Measurements from ENCODE around the gene GLT8D2. TPM values are rescaled to one million over a fixed set of nuclear protein-coding genes. Genes with fewer than 3 reads are reported as not detected.
A peak's percentile ranks its signal among the peaks of the same experiment; 100 is the strongest.

The GLT8D2 gene
- total RNA-seq, 1 donor from 2014 or later: 45.4 TPM

DNA sequence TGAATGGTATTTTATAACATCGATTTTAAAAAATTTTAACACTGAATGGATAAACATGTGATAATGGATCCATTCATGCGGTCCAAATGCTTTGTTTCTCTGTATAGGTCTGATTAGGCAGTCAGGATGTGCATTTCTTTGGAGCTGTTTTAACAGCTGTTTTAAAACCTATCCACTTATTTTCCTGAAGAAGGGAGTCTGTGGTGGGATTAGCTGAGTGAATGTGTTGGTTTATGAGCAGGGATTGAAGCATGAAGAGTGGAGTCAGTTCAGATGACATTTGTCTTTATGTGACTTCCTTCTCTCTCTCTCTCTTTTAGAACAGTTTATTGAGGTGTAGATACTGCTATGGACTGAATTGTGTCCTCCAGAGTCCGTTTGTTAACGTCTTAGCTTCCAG lies 37.7 kb downstream of the GLT8D2 start:
- H3K9me3 Mint-ChIP-seq (ENCODE audit: unreplicated experiment): peaks cover 5% of the 10 kb centered on the region
- H3K4me1 Mint-ChIP-seq (ENCODE audit: unreplicated experiment): peaks cover 19% of the 10 kb centered on the region
- DNase-seq (ENCODE audit: extremely low spot score, unreplicated experiment): no peak
- no peak overlapping the region for H3K4me3 Mint-ChIP-seq (ENCODE audit: unreplicated experiment)
- TF ChIP-seq CTCF (IDR thresholded peaks at IDR 0.05): no peak
- no peaks in the 10 kb centered on the region for H3K27me3 Mint-ChIP-seq (ENCODE audit: unreplicated experiment)
- no peak overlapping the region for H3K27ac Mint-ChIP-seq (ENCODE audit: unreplicated experiment)
- H3K36me3 Mint-ChIP-seq (ENCODE audit: unreplicated experiment): peaks cover 19% of the 10 kb centered on the region

GRCh38 chr12:104011253-104011652 lies 38.7 kb downstream of the GLT8D2 start:
- Mint-ChIP-seq H3K4me1 (ENCODE audit: unreplicated experiment) (peaks cover 29% of the 10 kb centered on the region), H3K27me3 (ENCODE audit: unreplicated experiment) (no peaks in the 10 kb centered on the region), H3K4me3 (ENCODE audit: unreplicated experiment) (no peak overlapping the region), H3K9me3 (ENCODE audit: unreplicated experiment) (peaks cover 5% of the 10 kb centered on the region), H3K27ac (ENCODE audit: unreplicated experiment) (peak overlapping the region; percentile 40), H3K36me3 (ENCODE audit: unreplicated experiment) (peaks cover 18% of the 10 kb centered on the region)
- TF ChIP-seq CTCF (IDR thresholded peaks at IDR 0.05): no peak
- no peak for DNase-seq (ENCODE audit: extremely low spot score, unreplicated experiment)

DNA sequence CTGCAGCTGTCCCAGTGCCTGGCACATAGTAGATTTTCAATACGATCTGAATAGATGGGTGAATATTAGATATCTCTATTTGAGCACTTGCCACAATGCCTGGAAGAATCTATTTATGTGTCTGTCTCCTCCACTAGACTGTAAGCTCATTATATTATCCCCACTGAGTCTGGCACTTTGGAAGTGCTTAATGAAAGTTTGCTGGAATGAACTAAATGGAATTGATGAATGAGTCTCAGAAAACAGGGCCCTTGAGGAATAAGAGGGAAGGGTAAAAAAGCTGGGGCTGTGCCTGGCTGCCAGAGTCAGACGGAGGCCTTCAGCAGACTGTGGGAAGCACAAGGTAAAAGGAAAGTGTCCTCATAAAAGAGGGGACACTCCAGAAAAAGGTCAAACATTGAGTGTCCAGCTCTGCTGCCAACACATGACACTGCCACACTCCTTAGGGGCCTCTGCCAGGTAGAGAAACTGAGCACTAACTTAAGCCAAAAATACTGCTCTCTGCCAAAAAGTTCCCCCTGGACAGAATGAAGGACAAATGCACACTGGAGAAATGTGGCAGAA lies 39.3 kb downstream of the GLT8D2 start:
- DNase-seq (ENCODE audit: extremely low spot score, unreplicated experiment): no peak
- peaks cover 29% of the 10 kb centered on the region for H3K4me1 Mint-ChIP-seq (ENCODE audit: unreplicated experiment)

DNA sequence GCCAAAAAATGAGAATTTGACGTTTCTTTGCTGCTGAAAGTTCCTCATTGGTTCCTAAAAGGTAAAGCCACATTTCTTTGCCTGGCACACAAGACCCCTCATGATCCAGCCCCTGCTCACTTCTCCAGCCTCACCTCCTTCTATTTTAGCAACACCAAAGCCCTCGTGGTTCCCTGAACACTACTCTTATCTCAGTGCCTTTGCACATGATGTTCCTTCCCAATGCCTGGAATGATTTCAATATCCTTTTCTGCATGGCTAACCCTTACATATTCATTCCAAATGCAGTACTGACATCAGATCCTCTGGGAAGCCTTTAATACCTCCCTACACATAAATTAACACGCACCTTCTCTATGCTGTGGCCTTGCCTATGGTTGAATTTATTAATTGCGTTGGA lies 39.9 kb downstream of the GLT8D2 start:
- Mint-ChIP-seq H3K27ac (ENCODE audit: unreplicated experiment) (no peak overlapping the region), H3K4me1 (ENCODE audit: unreplicated experiment) (peaks cover 29% of the 10 kb centered on the region), H3K36me3 (ENCODE audit: unreplicated experiment) (peaks cover 18% of the 10 kb centered on the region), H3K9me3 (ENCODE audit: unreplicated experiment) (peaks cover 5% of the 10 kb centered on the region), H3K4me3 (ENCODE audit: unreplicated experiment) (no peak overlapping the region), H3K27me3 (ENCODE audit: unreplicated experiment) (no peaks in the 10 kb centered on the region)
- DNase-seq (ENCODE audit: extremely low spot score, unreplicated experiment): no peak
- TF ChIP-seq CTCF (IDR thresholded peaks at IDR 0.05): no peak

More for the DNA sequence above, 39.3 kb downstream of the GLT8D2 start:
- Mint-ChIP-seq H3K36me3 (ENCODE audit: unreplicated experiment) (peaks cover 18% of the 10 kb centered on the region), H3K27me3 (ENCODE audit: unreplicated experiment) (no peaks in the 10 kb centered on the region), H3K4me3 (ENCODE audit: unreplicated experiment) (no peak overlapping the region), H3K27ac (ENCODE audit: unreplicated experiment) (peak overlapping the region; percentile 40), H3K9me3 (ENCODE audit: unreplicated experiment) (peaks cover 5% of the 10 kb centered on the region)
- no peak for TF ChIP-seq CTCF (IDR thresholded peaks at IDR 0.05)

DNA sequence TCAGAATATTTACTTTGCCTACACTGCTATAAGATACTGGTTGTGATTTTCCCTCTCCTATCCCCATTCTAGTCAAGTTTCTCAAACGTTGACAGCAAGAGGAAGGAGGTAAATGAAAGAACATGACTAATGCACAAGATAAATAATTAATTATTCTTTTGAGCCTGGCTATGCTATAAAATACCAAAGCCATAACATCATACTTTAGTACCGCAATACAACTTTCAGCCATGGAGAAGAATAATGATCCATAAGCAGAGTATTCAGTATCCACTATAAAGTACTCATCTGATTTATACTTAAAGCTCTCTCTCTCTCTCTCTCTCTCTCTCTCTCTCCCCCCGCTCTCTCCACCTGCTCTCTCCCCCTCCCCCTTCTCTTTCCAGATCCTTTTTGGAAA lies 43.1 kb downstream of the GLT8D2 start:
- H3K4me3 Mint-ChIP-seq (ENCODE audit: unreplicated experiment): no peak overlapping the region
- DNase-seq (ENCODE audit: extremely low spot score, unreplicated experiment): no peak
- no peak for TF ChIP-seq CTCF (IDR thresholded peaks at IDR 0.05)
- H3K4me1 Mint-ChIP-seq (ENCODE audit: unreplicated experiment): peaks cover 26% of the 10 kb centered on the region
- peaks cover 15% of the 10 kb centered on the region for H3K36me3 Mint-ChIP-seq (ENCODE audit: unreplicated experiment)
- H3K27ac Mint-ChIP-seq (ENCODE audit: unreplicated experiment): peak overlapping the region; percentile 52
- no peaks in the 10 kb centered on the region for H3K27me3 Mint-ChIP-seq (ENCODE audit: unreplicated experiment)
- peaks cover 5% of the 10 kb centered on the region for H3K9me3 Mint-ChIP-seq (ENCODE audit: unreplicated experiment)

Measured in osteocyte (in vitro differentiated cells).